HG02852 (cell line): ENCODE measurements around the gene GPR155.
A peak's percentile ranks its signal among the peaks of the same experiment; 100 is the strongest.
"Not testable (repeated sequence)": the region's sequence is repeated elsewhere in the genome, so short reads cannot be mapped to it uniquely, and the experiment has no call there.

Experiments
- ATAC-seq: cut with Tn5 transposase; IDR thresholded peaks from one replicate; pipeline ENCODE4 v1.9.1; 2021; ENCODE audit warnings: mild to moderate bottlenecking, moderate library complexity; ENCODE audit not compliant: unreplicated experiment

Gene GPR155

GRCh38 chr2:174439323-174439722 lies 47.5 kb downstream of the GPR155 start:
- ATAC-seq: no peak

- ATAC-seq: no peak
These were observed 48.5 kb downstream of the GPR155 start for GRCh38 chr2:174438146-174438886.

GRCh38 chr2:174436351-174436750 lies 50.5 kb downstream of the GPR155 start:
- no peak for ATAC-seq

- ATAC-seq: no peak
These were observed 54.9 kb downstream of the GPR155 start for GRCh38 chr2:174431902-174432301.

- no peak for ATAC-seq
These were observed 56.8 kb downstream of the GPR155 start for GRCh38 chr2:174430066-174430465.

GRCh38 chr2:174428214-174428613 lies 58.6 kb downstream of the GPR155 start:
- ATAC-seq: no peak

- ATAC-seq: no peak
These were observed 74.6 kb downstream of the GPR155 start for GRCh38 chr2:174412256-174412655.

GRCh38 chr2:174410039-174410438 lies 76.8 kb downstream of the GPR155 start:
- ATAC-seq: not testable (repeated sequence)

GRCh38 chr2:174403628-174404027 lies 83.2 kb downstream of the GPR155 start:
- no peak for ATAC-seq

- no peak for ATAC-seq
These were observed 86.0 kb downstream of the GPR155 start for GRCh38 chr2:174400853-174401252.

- ATAC-seq: no peak
These were observed 87.7 kb downstream of the GPR155 start for GRCh38 chr2:174399171-174399570.

- no peak for ATAC-seq
These were observed 89.1 kb downstream of the GPR155 start for GRCh38 chr2:174397773-174398172.

GRCh38 chr2:174395969-174396630 lies 90.7 kb downstream of the GPR155 start:
- peak; percentile 32 for ATAC-seq

- ATAC-seq: peak; percentile 98
These were observed 91.4 kb downstream of the GPR155 start, which contains the start of gene SCRN3 for GRCh38 chr2:174395284-174395968. Gene SCRN3, plus strand, starts transcription at chr2:174395730. Its CDS starts 2,554 bp downstream, at chr2:174398284.

GRCh38 chr2:174392706-174393105 lies 94.1 kb downstream of the GPR155 start:
- no peak for ATAC-seq

GRCh38 chr2:174390303-174390702 lies 96.5 kb downstream of the GPR155 start:
- ATAC-seq: not testable (repeated sequence)

GRCh38 chr2:174389542-174389941 lies 97.3 kb downstream of the GPR155 start:
- no peak for ATAC-seq

- ATAC-seq: not testable (repeated sequence)
These were observed 98.1 kb downstream of the GPR155 start for GRCh38 chr2:174388706-174389105.

GRCh38 chr2:174385201-174385600 lies 101.6 kb downstream of the GPR155 start:
- ATAC-seq: no peak

- no peak for ATAC-seq
These were observed 103.0 kb downstream of the GPR155 start for GRCh38 chr2:174383796-174384195.
